ENCODE data around the gene JAZF1. TPM values are rescaled to one million over a fixed set of nuclear protein-coding genes. Genes with fewer than 3 reads are reported as not detected.

Gene JAZF1
- 9.9 and 13.1 TPM in 2 replicates for total RNA-seq

GRCh38 chr7:28180364-28181147, at the start of gene JAZF1:
Gene JAZF1, minus strand, starts transcription at chr7:28180795.

Small RNA genes within 50 kb of the gene (small RNA-seq; reads per million reads assigned to genes)
- gene RNU6-979P (ENCODE audit: low replicate concordance): not detected

Other genes starting within 250 kb of the JAZF1 start
- gene CREB5, start 231.7 kb upstream of the JAZF1 start, total RNA-seq: 5.5 and 6.4 TPM in 2 replicates